GM15510 (cell line): ENCODE data around the gene PCNX2.

Source experiments
- POLR2A ChIP-seq: IDR thresholded peaks from 3 replicates; pipeline ENCODE4 v1.6.1; 2011; ENCODE audit warnings: borderline replicate concordance; ENCODE audit not compliant: insufficient read length; ENCODE audit errors: extremely low read depth

PCNX2 gene

DNA sequence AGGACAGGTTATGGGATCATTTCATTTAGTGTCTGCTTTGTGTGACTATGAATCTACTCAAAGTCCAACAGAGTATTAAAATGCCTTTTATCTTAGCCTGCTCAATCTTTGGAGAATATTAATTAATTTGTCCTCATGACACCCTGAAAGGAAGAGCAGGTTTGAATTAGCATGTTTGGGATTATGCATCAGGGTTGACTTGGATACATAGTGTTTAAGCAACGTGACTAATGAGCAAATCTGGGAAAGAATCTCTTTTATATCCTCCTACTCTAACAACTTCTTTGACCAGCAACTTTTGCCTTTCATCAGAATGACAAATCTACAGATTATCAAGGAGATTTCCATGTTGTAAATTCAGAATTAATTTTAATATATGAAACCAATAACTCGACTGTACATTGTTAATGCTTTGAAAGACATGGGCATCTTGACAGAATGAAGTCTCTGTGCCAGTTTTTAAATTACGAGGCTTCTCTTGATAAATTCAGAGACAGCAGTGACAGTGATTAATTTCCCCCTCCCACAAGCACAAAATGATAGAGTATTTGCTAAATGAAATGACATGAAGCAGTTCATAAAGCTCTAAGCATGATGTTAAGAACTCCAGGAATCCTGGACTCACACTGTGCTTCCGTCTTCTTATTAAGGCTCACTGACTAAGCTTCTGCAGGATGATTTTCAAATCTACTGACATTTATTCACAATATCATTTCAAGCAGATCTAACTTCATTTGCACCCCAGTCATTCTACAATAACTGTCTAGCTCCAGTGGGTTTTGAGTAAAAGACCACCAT is 156.5 kb downstream of the PCNX2 start:
- no peak for TF ChIP-seq POLR2A

DNA sequence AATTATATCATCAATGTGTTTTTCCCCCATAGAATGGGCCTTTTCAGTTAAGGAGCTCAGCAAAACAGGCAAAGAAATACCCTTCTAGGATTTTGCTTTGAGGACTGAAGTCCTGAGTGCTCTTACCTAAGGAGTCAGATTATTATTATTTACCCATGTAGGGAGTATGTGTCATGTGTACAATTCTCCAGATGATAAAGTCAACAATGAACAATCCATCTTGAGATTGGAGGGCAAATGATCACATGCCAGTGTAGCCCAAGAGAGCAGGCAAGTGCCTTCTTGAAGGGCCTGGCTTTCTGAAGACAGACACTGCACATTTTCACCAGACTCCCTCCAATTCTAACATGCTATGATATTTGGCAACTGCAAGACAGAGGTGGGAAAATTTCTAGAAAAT is 159.7 kb downstream of the PCNX2 start:
- no peak for TF ChIP-seq POLR2A

GRCh38 chr1:233132445-233132844 is 163.1 kb downstream of the PCNX2 start:
- TF ChIP-seq POLR2A: no peak

GRCh38 chr1:233127157-233127556 is 168.4 kb downstream of the PCNX2 start:
- no peak for TF ChIP-seq POLR2A

GRCh38 chr1:233122779-233123178 is 172.7 kb downstream of the PCNX2 start:
- no peak for TF ChIP-seq POLR2A

DNA sequence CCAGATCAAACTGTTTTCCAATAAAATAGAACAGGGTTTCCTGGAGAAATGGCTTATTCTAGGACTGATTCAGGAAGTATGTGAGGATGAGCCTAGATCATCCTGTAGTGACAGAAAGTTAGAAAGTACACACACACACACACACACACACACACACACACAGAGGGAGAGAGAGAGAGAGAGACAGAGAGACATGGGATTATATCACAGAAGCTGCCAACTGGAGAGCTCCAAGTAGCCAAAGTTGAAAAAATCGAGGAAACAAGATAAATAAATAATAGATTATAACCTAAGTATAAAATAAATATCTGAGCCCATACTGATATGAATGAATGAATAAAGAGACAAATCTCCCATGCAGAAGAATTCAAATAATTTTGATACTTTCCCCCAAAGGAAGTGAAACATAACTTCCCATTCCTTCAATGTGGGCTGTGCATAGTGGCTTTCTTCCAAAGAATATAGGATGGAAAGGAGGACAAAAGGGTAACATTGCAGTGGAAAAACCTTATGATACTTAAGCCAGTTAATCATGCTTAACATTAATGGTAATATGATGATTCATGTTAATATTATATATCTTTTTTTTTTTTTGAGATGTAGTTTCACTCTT is 173.5 kb downstream of the PCNX2 start:
- no peak for TF ChIP-seq POLR2A

DNA sequence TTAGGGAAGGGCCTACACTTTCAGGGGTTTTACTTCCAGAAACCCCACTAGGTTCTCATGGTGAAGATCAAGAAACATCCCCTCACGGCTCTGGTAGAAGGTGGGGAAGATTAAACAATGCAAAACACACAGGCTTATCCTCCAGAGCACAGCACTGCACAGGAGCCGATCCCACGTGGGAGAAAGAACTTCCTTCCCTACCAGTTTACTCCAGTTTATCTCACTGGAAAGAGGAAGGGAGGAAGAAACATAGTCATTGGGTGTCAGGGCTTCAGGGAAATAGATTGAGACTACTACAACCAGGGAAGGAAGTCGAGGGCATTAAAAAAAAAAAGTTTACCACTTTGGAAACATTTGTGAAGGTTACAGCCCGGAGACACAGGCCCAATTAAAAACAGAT is 180.7 kb downstream of the PCNX2 start:
- no peak for TF ChIP-seq POLR2A

- TF ChIP-seq POLR2A: no peak
Measured at GRCh38 chr1:233114159-233114558, 181.4 kb downstream of the PCNX2 start.

GRCh38 chr1:233113009-233113879 is 182.3 kb downstream of the PCNX2 start:
- no peak for TF ChIP-seq POLR2A

GRCh38 chr1:233112186-233113008 is 183.1 kb downstream of the PCNX2 start:
- no peak for TF ChIP-seq POLR2A

- no peak for TF ChIP-seq POLR2A
Measured at GRCh38 chr1:233111731-233112130, 183.8 kb downstream of the PCNX2 start.

GRCh38 chr1:233109096-233109495 is 186.4 kb downstream of the PCNX2 start:
- TF ChIP-seq POLR2A: no peak

GRCh38 chr1:233107130-233107660 is 188.3 kb downstream of the PCNX2 start:
- no peak for TF ChIP-seq POLR2A

GRCh38 chr1:233105225-233105624 is 190.3 kb downstream of the PCNX2 start:
- no peak for TF ChIP-seq POLR2A
